ENCODE results near the gene NUDT5.

The NUDT5 gene

DNA sequence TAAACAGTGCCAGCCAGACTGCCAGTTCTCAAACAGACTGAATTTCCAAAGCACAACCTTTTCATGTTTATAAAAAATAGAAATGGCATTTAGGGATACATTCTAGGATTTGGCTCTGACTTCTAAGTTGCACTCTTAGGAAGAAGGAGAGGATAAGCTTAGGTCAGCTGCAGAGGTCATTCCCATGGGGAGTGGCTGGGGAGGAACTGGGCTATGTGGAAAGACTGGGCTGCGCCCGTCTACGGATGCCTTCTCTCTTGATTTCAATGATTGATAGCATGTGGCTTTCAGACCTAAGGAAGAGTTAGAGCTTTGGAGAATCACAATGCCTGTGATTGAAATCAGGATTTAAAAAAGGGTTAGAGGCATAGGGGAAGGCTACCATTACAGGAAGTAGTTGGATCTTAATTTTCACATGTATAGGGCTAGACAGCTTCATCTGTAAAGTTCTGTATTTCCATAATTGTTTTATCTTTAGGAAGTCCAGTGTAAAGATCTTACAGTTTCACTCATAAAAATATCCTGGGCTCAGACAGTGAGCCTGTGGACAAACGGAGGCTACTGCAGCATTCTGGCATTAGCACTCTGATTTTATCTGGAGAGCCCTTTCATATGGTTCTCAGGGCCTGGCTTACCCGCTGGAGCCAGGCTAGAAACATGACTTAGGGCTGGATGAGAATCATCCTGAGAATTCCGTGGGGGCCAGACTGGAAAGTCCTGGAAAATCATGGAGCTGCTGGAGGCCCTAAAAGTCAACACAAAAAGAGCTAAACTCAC is 29.5 kb downstream of the NUDT5 start:
- in situ Hi-C loops (cut with HindIII; ENCODE audit: low sequenced_read_pairs), result no loop called here
- TF ChIP-seq, protein P1, sequence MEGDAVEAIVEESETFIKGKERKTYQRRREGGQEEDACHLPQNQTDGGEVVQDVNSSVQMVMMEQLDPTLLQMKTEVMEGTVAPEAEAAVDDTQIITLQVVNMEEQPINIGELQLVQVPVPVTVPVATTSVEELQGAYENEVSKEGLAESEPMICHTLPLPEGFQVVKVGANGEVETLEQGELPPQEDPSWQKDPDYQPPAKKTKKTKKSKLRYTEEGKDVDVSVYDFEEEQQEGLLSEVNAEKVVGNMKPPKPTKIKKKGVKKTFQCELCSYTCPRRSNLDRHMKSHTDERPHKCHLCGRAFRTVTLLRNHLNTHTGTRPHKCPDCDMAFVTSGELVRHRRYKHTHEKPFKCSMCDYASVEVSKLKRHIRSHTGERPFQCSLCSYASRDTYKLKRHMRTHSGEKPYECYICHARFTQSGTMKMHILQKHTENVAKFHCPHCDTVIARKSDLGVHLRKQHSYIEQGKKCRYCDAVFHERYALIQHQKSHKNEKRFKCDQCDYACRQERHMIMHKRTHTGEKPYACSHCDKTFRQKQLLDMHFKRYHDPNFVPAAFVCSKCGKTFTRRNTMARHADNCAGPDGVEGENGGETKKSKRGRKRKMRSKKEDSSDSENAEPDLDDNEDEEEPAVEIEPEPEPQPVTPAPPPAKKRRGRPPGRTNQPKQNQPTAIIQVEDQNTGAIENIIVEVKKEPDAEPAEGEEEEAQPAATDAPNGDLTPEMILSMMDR (IDR thresholded peaks at IDR 0.05; ENCODE audit: low read depth, low read length), result no peak
- DNase-seq (ENCODE audit: low read depth, low spot score), result no peak
- H3K4me3 ChIP-seq (ENCODE audit: low read depth, low read length), result no peak overlapping the region

DNA sequence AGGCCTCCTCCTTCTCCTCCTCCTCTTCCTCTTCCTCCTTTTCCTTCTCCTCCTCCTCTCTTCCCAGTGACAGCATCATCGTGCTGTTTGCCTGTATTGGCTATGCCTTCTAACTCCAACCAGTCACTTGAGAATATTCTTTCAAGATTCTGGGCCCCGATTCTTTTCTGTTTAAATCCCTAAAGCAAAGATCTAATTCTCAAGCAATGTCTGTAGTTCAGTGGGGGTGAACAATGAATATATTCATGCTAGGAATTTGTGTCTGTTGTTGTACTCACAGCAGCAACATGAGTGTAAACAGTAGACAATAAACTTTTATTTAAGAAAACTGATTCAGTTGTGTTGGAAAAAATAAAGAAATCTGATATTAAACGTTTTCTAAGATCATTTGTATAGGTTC is 30.7 kb downstream of the NUDT5 start:
- no peak for DNase-seq (ENCODE audit: low read depth, low spot score)
- no peak overlapping the region for H3K4me3 ChIP-seq (ENCODE audit: low read depth, low read length)
- in situ Hi-C loops (cut with HindIII; ENCODE audit: low sequenced_read_pairs), result no loop called here
- TF ChIP-seq, protein P1 (IDR thresholded peaks at IDR 0.05; ENCODE audit: low read depth, low read length), result no peak

DNA sequence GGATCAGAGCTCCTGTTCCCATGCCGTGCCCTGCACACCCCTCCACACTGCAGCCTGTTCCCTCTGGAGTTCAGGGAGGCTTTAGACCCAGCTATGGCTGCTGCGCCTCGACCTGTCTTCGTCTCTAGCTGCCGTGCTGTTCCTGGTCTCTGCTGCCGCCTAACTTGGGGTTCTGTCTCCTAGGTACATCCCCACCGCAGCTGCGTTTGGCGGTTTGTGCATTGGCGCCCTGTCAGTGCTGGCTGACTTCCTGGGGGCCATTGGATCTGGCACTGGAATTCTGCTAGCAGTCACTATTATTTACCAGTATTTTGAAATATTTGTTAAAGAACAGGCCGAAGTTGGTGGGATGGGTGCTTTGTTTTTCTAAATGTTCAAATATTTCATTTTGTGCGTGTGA is 31.6 kb downstream of the NUDT5 start:
- no peak for DNase-seq (ENCODE audit: low read depth, low spot score)
- in situ Hi-C loops (cut with HindIII; ENCODE audit: low sequenced_read_pairs), result no loop called here
- TF ChIP-seq, protein P1 (IDR thresholded peaks at IDR 0.05; ENCODE audit: low read depth, low read length), result no peak
- H3K4me3 ChIP-seq (ENCODE audit: low read depth, low read length), result no peak overlapping the region

DNA sequence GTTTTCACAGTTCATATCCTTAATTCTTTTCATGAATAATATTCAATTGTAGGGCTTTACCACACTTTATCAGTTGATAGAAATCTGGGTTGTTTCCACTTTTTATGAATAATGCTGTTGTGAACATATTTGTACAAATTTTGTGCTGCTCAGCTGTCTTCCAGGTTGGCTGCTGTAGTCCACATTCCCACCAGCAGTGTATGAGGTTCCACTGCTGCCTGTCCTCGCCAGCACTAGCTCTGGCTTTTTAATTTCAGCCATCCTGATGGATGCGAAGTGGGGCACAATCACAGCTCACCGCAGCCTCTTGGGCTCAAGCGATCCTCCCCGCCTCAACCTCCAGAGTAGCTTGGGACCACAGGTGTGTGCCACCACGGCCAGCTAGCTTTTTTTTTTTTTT is 32.8 kb downstream of the NUDT5 start:
- DNase-seq (ENCODE audit: low read depth, low spot score), result no peak
- H3K4me3 ChIP-seq (ENCODE audit: low read depth, low read length), result no peak overlapping the region
- in situ Hi-C loops (cut with HindIII; ENCODE audit: low sequenced_read_pairs), result no loop called here
- TF ChIP-seq, protein P1 (IDR thresholded peaks at IDR 0.05; ENCODE audit: low read depth, low read length), result no peak

DNA sequence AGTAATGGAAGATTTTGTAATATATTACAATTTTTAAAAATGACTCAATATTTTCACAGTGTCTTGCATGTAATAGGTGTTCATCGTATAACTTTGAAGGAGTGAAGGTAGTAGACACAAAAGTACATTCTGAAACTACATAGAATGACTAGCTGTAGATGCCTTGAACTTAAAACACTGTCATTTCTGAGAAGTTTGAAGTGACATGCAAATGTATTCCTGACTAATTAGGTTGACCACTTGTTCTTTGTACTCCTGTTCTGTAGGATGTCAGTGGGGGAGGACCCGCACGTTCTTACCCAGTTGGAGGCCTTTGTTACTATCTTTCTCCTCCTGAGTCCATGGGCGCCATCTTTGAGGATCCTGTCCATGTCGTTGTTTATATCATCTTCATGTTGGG is 35.0 kb downstream of the NUDT5 start:
- H3K4me3 ChIP-seq (ENCODE audit: low read depth, low read length), result no peak overlapping the region
- in situ Hi-C loops (cut with HindIII; ENCODE audit: low sequenced_read_pairs), result no loop called here
- TF ChIP-seq, protein P1 (IDR thresholded peaks at IDR 0.05; ENCODE audit: low read depth, low read length), result no peak
- DNase-seq (ENCODE audit: low read depth, low spot score), result no peak

DNA sequence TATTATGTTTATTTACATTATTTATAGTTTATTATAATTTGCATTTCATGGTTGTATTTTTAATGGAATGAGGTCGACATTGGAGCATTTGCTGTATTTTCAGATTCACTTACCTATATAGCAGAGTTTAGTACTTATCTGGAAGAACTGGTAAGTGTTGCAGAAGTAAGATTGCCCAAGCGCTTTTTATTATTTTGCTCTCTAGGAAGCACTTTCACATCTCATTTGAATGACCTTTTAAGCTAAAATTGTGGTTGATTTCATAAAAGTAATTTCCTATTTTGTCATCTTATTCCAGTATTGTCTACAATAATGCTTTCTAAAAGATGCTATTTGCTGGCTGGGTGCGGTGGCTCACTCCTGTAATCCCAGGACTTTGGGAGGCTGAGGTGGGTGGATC is 37.6 kb downstream of the NUDT5 start:
- in situ Hi-C loops (cut with HindIII; ENCODE audit: low sequenced_read_pairs), result no loop called here

More for the DNA sequence above, 37.6 kb downstream of the NUDT5 start:
- DNase-seq (ENCODE audit: low read depth, low spot score), result no peak
- TF ChIP-seq, protein P1 (IDR thresholded peaks at IDR 0.05; ENCODE audit: low read depth, low read length), result no peak
- no peak overlapping the region for H3K4me3 ChIP-seq (ENCODE audit: low read depth, low read length)

Measured in astrocyte of the spinal cord (primary cell).